WTC11 (cell line): ENCODE data around the gene GRM3. TPM values are rescaled to one million over a fixed set of nuclear protein-coding genes. Genes with fewer than 3 reads are reported as not detected.
A peak's percentile ranks its signal among the peaks of the same experiment; 100 is the strongest.

ENCODE experiments used
- ATAC-seq: fragments of 200-7000 bp; cut with Tn5 transposase; 2 replicates; pipeline ENCODE4 v1.10.0; 2021; ENCODE audit warnings: mild to moderate bottlenecking, moderate library complexity
- CTCF ChIA-PET: fragments of 300-600 bp; sonication (Branson Sonifier 250); formaldehyde crosslinking; loops from one replicate; lab custom pipeline; 2021; ENCODE audit warnings: antibody characterized with exemption; lab: Charles Lee
- POLR2A ChIA-PET: fragments of 350-600 bp; sonication (Branson Sonifier 250); formaldehyde crosslinking; loops from one replicate; lab custom pipeline; 2021; ENCODE audit warnings: antibody characterized with exemption; lab: Charles Lee
- DNase-seq: peaks from one replicate; pipeline ENCODE4 v3.0.0; 2021; ENCODE audit warnings: low spot score
- H3K27ac Mint-ChIP-seq: 2 replicates; pipeline ENCODE4 v1.8.0; 2021; ENCODE audit warnings: mixed read lengths
- H3K27me3 Mint-ChIP-seq: 2 replicates; pipeline ENCODE4 v1.8.0; 2021; ENCODE audit warnings: low read depth, mild to moderate bottlenecking, moderate library complexity, mixed read lengths
- H3K36me3 Mint-ChIP-seq: 2 replicates; pipeline ENCODE4 v1.8.0; 2021; ENCODE audit warnings: mixed read lengths
- H3K4me1 Mint-ChIP-seq: 2 replicates; pipeline ENCODE4 v1.8.0; 2022; ENCODE audit warnings: mixed read lengths
- H3K4me3 Mint-ChIP-seq: 2 replicates; pipeline ENCODE4 v1.8.0; 2021; ENCODE audit warnings: mild to moderate bottlenecking, moderate library complexity, mixed read lengths
- H3K9me3 Mint-ChIP-seq: 2 replicates; pipeline ENCODE4 v1.8.0; 2021; ENCODE audit warnings: mixed read lengths
- ATF1 ChIP-seq: sonication (generic); formaldehyde crosslinking; IDR thresholded peaks from 2 replicates; pipeline ENCODE4 v1.8.1; 2023; ENCODE audit warnings: mild to moderate bottlenecking, moderate library complexity, missing genetic modification reagents
- CBFB ChIP-seq: sonication (generic); formaldehyde crosslinking; IDR thresholded peaks from 2 replicates; pipeline ENCODE4 v1.8.1; 2022; ENCODE audit warnings: mild to moderate bottlenecking, low read depth, missing genetic modification reagents
- CREM ChIP-seq: sonication (generic); formaldehyde crosslinking; IDR thresholded peaks from 2 replicates; pipeline ENCODE4 v1.8.1; 2022; ENCODE audit warnings: mild to moderate bottlenecking, missing genetic modification reagents, moderate library complexity
- JUN ChIP-seq: sonication (generic); formaldehyde crosslinking; IDR thresholded peaks from 2 replicates; pipeline ENCODE4 v1.8.0; 2023; ENCODE audit warnings: mild to moderate bottlenecking, missing genetic modification reagents
- NFYB ChIP-seq: sonication (generic); formaldehyde crosslinking; conservative IDR thresholded peaks from 2 replicates; pipeline ENCODE4 v1.8.0; 2022; ENCODE audit warnings: low read depth, missing genetic modification reagents
- NR2C2 ChIP-seq: sonication (generic); formaldehyde crosslinking; IDR thresholded peaks from 2 replicates; pipeline ENCODE4 v1.8.0; 2022; ENCODE audit warnings: mild to moderate bottlenecking, missing genetic modification reagents
- PRRX2 ChIP-seq: fragments of 250-450 bp; sonication (Bioruptor Pico); IDR thresholded peaks from 2 replicates; pipeline ENCODE4 v1.8.0; 2021; ENCODE audit warnings: mild to moderate bottlenecking
- TP53 ChIP-seq: sonication (generic); formaldehyde crosslinking; IDR thresholded peaks from 2 replicates; pipeline ENCODE4 v1.8.1; 2023; ENCODE audit warnings: mild to moderate bottlenecking, missing genetic modification reagents
- ZNF121 ChIP-seq: sonication (generic); formaldehyde crosslinking; IDR thresholded peaks from 2 replicates; pipeline ENCODE4 v1.8.0; 2023; ENCODE audit warnings: missing genetic modification reagents
- total RNA-seq: library from RNA; stranded (reverse); gene quantifications from 3 replicates; pipeline ENCODE4 v1.2.3, GENCODE V29; 2021
- TF ChIP-seq, protein P1 (sequence below): fragments of 250-450 bp; sonication (Bioruptor Pico); IDR thresholded peaks from 2 replicates; pipeline ENCODE4 v1.9.0; 2021; ENCODE audit warnings: moderate library complexity, mild to moderate bottlenecking, inconsistent platforms, borderline replicate concordance
- TF ChIP-seq, protein P2 (sequence below): sonication (generic); formaldehyde crosslinking; IDR thresholded peaks from 2 replicates; pipeline ENCODE4 v1.8.1; 2022; ENCODE audit warnings: missing genetic modification reagents, borderline replicate concordance
- TF ChIP-seq, protein P3 (sequence below): sonication (generic); formaldehyde crosslinking; IDR thresholded peaks from 2 replicates; pipeline ENCODE4 v1.8.1; 2022; ENCODE audit warnings: mild to moderate bottlenecking, missing genetic modification reagents, moderate library complexity, borderline replicate concordance
- TF ChIP-seq, protein P4 (sequence below): sonication (generic); formaldehyde crosslinking; IDR thresholded peaks from 2 replicates; pipeline ENCODE4 v1.8.0; 2023; ENCODE audit warnings: missing genetic modification reagents
- TF ChIP-seq, protein P5 (sequence below): sonication (generic); formaldehyde crosslinking; IDR thresholded peaks from 2 replicates; pipeline ENCODE4 v1.8.1; 2023; ENCODE audit warnings: mild to moderate bottlenecking, missing genetic modification reagents
- TF ChIP-seq, protein P6 (sequence below): sonication (generic); formaldehyde crosslinking; IDR thresholded peaks from 2 replicates; pipeline ENCODE4 v1.8.1; 2022; ENCODE audit warnings: low read depth, mild to moderate bottlenecking, moderate library complexity, missing genetic modification reagents, borderline replicate concordance
- TF ChIP-seq, protein P7 (sequence below): sonication (generic); formaldehyde crosslinking; IDR thresholded peaks from 2 replicates; pipeline ENCODE4 v1.8.1; 2023; ENCODE audit warnings: mild to moderate bottlenecking, missing genetic modification reagents, moderate library complexity
- TF ChIP-seq, protein P8 (sequence below): sonication (generic); formaldehyde crosslinking; conservative IDR thresholded peaks from 2 replicates; pipeline ENCODE4 v1.8.1; 2022; ENCODE audit warnings: mild to moderate bottlenecking, missing genetic modification reagents
- TF ChIP-seq, protein P9 (sequence below): sonication (generic); formaldehyde crosslinking; IDR thresholded peaks from 2 replicates; pipeline ENCODE4 v1.8.1; 2022; ENCODE audit warnings: low read depth, missing genetic modification reagents, borderline replicate concordance
- TF ChIP-seq, protein P10 (sequence below): sonication (generic); formaldehyde crosslinking; IDR thresholded peaks from 2 replicates; pipeline ENCODE4 v1.8.0; 2022; ENCODE audit warnings: mild to moderate bottlenecking, missing genetic modification reagents

The GRM3 gene
- total RNA-seq, 1 experiment from 2014 or later = 0.94 TPM

DNA sequence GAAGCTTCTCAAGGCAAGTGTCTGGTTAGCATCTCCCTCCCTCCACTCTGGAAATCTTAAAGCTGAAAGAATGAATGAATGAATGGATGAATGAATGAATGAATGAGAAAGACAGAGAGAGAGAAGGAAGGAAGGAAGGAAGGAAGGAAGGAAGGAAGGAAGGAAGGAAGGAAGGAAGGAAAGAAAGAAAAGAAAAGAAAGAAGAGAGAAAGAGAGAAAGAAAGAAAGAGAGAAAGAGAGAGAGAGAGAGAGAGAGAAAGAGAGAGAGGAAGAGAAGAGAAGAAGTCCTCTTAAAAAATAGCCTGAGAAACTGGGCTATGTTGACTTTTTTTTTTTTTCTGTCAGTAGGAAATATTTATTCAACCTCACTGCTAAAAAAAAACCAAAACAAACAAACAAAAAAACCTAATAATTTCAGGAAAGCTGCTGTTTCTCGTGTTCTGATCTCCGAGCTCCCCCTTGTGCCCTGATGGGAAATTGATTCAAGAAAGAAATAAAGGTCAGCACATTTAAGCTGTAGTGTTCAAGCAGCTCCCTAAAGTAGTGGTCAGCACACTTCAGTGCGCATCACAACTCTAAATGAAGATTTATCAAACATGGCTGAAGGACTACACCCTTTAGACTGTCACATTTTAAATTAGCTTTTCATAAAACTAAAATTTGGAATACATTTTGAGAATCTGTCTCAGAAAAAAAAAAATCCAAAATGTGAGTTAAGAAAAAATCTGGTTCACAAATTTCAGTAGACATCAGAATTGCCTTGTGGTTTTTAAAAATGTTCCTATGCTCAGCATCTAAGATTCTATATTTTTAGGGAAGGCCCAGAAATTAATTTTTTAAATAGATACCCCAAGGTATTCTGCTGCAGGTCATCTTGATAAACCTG is 261.5 kb downstream of the GRM3 start:
- peak; percentile 12 for DNase-seq
- Mint-ChIP-seq H3K4me1 (no peaks in the 10 kb centered on the region), H3K9me3 (no peaks in the 10 kb centered on the region), H3K27ac (no peak overlapping the region), H3K27me3 (no peaks in the 10 kb centered on the region), H3K4me3 (no peak overlapping the region), H3K36me3 (peaks cover 9% of the 10 kb centered on the region; the same call in 1 of the 2 replicates)
- CTCF ChIA-PET = interaction anchor here (0.6 to 2.1 kb wide), 52 partner anchors 8 to 653 kb away, joined by 3 to 37 read pairs (median 4); partner anchors contain the start of gene DMTF1
- POLR2A ChIA-PET = no interaction called here
- peak; percentile 84 for ATAC-seq
- TF ChIP-seq TP53 (CRISPR knock-in tag) = no peak
- TF ChIP-seq, protein P1, sequence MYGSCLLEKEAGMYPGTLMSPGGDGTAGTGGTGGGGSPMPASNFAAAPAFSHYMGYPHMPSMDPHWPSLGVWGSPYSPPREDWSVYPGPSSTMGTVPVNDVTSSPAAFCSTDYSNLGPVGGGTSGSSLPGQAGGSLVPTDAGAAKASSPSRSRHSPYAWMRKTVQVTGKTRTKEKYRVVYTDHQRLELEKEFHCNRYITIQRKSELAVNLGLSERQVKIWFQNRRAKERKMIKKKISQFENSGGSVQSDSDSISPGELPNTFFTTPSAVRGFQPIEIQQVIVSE (CRISPR knock-in tag) = no peak
- TF ChIP-seq, protein P2, sequence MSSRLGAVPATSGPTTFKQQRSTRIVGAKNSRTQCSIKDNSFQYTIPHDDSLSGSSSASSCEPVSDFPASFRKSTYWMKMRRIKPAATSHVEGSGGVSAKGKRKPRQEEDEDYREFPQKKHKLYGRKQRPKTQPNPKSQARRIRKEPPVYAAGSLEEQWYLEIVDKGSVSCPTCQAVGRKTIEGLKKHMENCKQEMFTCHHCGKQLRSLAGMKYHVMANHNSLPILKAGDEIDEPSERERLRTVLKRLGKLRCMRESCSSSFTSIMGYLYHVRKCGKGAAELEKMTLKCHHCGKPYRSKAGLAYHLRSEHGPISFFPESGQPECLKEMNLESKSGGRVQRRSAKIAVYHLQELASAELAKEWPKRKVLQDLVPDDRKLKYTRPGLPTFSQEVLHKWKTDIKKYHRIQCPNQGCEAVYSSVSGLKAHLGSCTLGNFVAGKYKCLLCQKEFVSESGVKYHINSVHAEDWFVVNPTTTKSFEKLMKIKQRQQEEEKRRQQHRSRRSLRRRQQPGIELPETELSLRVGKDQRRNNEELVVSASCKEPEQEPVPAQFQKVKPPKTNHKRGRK (CRISPR knock-in tag) = peak; percentile 32; the same call in 1 of the 2 replicates
- no peak for TF ChIP-seq NR2C2 (CRISPR knock-in tag)

DNA sequence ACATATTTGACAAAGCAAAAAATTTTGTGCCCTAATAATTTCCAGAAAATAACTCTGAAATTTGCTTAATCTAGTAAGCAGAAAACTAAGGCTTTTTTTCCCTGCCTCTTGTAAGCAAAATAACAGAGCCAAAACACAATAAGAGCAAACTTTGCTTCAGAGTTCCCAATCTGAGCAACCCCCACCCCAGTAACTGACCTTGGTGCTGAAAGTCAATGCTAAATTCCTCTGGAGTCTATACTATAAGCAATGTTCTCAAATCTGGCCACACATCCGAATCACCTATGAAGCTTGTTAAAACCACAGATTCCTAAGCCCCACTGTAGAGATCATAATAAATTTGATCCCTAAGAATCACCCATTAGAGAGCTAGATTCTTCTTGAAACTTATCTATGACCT is 265.2 kb downstream of the GRM3 start:
- Mint-ChIP-seq H3K27ac (no peak overlapping the region), H3K27me3 (no peaks in the 10 kb centered on the region), H3K9me3 (no peaks in the 10 kb centered on the region), H3K4me3 (no peak overlapping the region), H3K36me3 (peaks cover 26% of the 10 kb centered on the region), H3K4me1 (no peaks in the 10 kb centered on the region)
- TF ChIP-seq, protein P2 (CRISPR knock-in tag) = no peak
- TF ChIP-seq ATF1 (CRISPR knock-in tag) (no peak), NFYB (CRISPR knock-in tag) (no peak), JUN (no peak), CBFB (no peak), CREM (no peak), ZNF121 (no peak), PRRX2 (CRISPR knock-in tag) (no peak)
- TF ChIP-seq, protein P3, sequence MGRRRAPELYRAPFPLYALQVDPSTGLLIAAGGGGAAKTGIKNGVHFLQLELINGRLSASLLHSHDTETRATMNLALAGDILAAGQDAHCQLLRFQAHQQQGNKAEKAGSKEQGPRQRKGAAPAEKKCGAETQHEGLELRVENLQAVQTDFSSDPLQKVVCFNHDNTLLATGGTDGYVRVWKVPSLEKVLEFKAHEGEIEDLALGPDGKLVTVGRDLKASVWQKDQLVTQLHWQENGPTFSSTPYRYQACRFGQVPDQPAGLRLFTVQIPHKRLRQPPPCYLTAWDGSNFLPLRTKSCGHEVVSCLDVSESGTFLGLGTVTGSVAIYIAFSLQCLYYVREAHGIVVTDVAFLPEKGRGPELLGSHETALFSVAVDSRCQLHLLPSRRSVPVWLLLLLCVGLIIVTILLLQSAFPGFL = no peak
- TF ChIP-seq, protein P4, sequence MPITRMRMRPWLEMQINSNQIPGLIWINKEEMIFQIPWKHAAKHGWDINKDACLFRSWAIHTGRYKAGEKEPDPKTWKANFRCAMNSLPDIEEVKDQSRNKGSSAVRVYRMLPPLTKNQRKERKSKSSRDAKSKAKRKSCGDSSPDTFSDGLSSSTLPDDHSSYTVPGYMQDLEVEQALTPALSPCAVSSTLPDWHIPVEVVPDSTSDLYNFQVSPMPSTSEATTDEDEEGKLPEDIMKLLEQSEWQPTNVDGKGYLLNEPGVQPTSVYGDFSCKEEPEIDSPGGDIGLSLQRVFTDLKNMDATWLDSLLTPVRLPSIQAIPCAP (CRISPR knock-in tag) = no peak
- TF ChIP-seq, protein P1 (CRISPR knock-in tag) = no peak
- TF ChIP-seq, protein P5, sequence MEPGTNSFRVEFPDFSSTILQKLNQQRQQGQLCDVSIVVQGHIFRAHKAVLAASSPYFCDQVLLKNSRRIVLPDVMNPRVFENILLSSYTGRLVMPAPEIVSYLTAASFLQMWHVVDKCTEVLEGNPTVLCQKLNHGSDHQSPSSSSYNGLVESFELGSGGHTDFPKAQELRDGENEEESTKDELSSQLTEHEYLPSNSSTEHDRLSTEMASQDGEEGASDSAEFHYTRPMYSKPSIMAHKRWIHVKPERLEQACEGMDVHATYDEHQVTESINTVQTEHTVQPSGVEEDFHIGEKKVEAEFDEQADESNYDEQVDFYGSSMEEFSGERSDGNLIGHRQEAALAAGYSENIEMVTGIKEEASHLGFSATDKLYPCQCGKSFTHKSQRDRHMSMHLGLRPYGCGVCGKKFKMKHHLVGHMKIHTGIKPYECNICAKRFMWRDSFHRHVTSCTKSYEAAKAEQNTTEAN (CRISPR knock-in tag) = no peak
- TF ChIP-seq, protein P6, sequence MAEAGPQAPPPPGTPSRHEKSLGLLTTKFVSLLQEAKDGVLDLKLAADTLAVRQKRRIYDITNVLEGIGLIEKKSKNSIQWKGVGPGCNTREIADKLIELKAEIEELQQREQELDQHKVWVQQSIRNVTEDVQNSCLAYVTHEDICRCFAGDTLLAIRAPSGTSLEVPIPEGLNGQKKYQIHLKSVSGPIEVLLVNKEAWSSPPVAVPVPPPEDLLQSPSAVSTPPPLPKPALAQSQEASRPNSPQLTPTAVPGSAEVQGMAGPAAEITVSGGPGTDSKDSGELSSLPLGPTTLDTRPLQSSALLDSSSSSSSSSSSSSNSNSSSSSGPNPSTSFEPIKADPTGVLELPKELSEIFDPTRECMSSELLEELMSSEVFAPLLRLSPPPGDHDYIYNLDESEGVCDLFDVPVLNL (CRISPR knock-in tag) = no peak
- TF ChIP-seq, protein P7, sequence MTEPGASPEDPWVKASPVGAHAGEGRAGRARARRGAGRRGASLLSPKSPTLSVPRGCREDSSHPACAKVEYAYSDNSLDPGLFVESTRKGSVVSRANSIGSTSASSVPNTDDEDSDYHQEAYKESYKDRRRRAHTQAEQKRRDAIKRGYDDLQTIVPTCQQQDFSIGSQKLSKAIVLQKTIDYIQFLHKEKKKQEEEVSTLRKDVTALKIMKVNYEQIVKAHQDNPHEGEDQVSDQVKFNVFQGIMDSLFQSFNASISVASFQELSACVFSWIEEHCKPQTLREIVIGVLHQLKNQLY = no peak
- TF ChIP-seq, protein P8, sequence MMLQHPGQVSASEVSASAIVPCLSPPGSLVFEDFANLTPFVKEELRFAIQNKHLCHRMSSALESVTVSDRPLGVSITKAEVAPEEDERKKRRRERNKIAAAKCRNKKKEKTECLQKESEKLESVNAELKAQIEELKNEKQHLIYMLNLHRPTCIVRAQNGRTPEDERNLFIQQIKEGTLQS = no peak
- TF ChIP-seq, protein P9, sequence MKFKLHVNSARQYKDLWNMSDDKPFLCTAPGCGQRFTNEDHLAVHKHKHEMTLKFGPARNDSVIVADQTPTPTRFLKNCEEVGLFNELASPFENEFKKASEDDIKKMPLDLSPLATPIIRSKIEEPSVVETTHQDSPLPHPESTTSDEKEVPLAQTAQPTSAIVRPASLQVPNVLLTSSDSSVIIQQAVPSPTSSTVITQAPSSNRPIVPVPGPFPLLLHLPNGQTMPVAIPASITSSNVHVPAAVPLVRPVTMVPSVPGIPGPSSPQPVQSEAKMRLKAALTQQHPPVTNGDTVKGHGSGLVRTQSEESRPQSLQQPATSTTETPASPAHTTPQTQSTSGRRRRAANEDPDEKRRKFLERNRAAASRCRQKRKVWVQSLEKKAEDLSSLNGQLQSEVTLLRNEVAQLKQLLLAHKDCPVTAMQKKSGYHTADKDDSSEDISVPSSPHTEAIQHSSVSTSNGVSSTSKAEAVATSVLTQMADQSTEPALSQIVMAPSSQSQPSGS = no peak
- TF ChIP-seq, protein P10, sequence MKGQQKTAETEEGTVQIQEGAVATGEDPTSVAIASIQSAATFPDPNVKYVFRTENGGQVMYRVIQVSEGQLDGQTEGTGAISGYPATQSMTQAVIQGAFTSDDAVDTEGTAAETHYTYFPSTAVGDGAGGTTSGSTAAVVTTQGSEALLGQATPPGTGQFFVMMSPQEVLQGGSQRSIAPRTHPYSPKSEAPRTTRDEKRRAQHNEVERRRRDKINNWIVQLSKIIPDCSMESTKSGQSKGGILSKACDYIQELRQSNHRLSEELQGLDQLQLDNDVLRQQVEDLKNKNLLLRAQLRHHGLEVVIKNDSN (CRISPR knock-in tag) = no peak
- ATAC-seq (no peak), DNase-seq (peak; percentile 15)
- ChIA-PET POLR2A (no interaction called here), CTCF (interaction anchor here (0.9 to 1.3 kb wide), 2 partner anchors 18 to 244 kb away, joined by 3 to 5 read pairs; partner anchors contain the start of gene DMTF1)
